Heart right ventricle (tissue), 16 donors: Measurements from ENCODE around the gene OCIAD1. TPM values are rescaled to one million over a fixed set of nuclear protein-coding genes. Genes with fewer than 3 reads are reported as not detected.
"Not testable (repeated sequence)": the region's sequence is repeated elsewhere in the genome, so short reads cannot be mapped to it uniquely, and the experiment has no call there.

Experiments used
- ATAC-seq, 8 donors: fragments of 200-7000 bp; cut with Tn5 transposase; one replicate each; pipeline ENCODE4 v1.9.1; 2020; ENCODE audit warnings: mild to moderate bottlenecking in 8 of 8, moderate library complexity in 8 of 8, moderate number of reproducible peaks in 1 of 8
- DNase-seq, 2 donors: peaks; one replicate each; pipeline ENCODE4 v3.0.0-alpha.2; 2020
- H3K27ac ChIP-seq, 10 donors: fragments of 200-600 bp; sonication (generic) in 2 of 10; one replicate each; pipeline versions ENCODE4 v1.5.0 to v1.8.0; 2020 to 2022; ENCODE audit warnings: mild to moderate bottlenecking in 3 of 10
- H3K27me3 ChIP-seq, 7 donors: fragments of 200-600 bp; one replicate each; pipeline ENCODE4 v1.8.0; 2021 to 2022; ENCODE audit warnings: mild to moderate bottlenecking in 2 of 7
- H3K36me3 ChIP-seq, 9 donors: fragments of 200-600 bp; sonication (generic) in 1 of 9; one replicate each; pipeline versions ENCODE4 v1.5.0 to v1.8.0; 2020 to 2022; ENCODE audit warnings: mild to moderate bottlenecking in 2 of 9
- H3K4me1 ChIP-seq, 9 donors: fragments of 200-600 bp; sonication (generic) in 1 of 9; one replicate each; pipeline versions ENCODE4 v1.5.0 to v1.8.0; 2020 to 2022; ENCODE audit warnings: mild to moderate bottlenecking in 4 of 9
- H3K4me3 ChIP-seq, 10 donors: fragments of 200-600 bp; sonication (generic) in 2 of 10; one replicate each; pipeline versions ENCODE4 v1.5.0 to v1.8.0; 2020 to 2022; ENCODE audit warnings: mild to moderate bottlenecking in 7 of 10, moderate library complexity in 2 of 10
- H3K9me3 ChIP-seq, 11 donors: fragments of 200-600 bp in 10 of 11; sonication (generic) in 2 of 11; one replicate each; pipeline versions ENCODE4 v1.5.0 to v1.8.0; 2013 to 2022; ENCODE audit warnings: mild to moderate bottlenecking in 2 of 11, control low read depth in 1 of 11, moderate library complexity in 1 of 11
- CTCF ChIP-seq, 9 donors: fragments of 200-600 bp; sonication (generic) in 2 of 9; IDR thresholded peaks; one replicate each; pipeline versions ENCODE4 v1.5.0 to v1.8.0; 2021 to 2022; ENCODE audit warnings: antibody characterized with exemption in 9 of 9, mild to moderate bottlenecking in 5 of 9, moderate library complexity in 1 of 9
- WGBS, 2 donors: extraction: QIAGEN DNeasy Blood & Tissue Kit; methylation state at CpG; one replicate each; pipeline ENCODE4 v1.1.7; 2013; ENCODE audit warnings: inconsistent platforms in 1 of 2; 5-methylcytosine and 5-hydroxymethylcytosine counted together
- intact Hi-C, 10 donors: fragments of 100-400 bp; cut with DNase I; formaldehyde crosslinking; loops; one replicate each; pipeline versions ENCODE4 v1.11.1 to v1.14.2; 2022
- polyA plus RNA-seq, 2 donors: library from polyadenylated mRNA; stranded (reverse); fragments of 200-250 nt; gene quantifications; one replicate each; pipeline ENCODE4 v1.2.3, GENCODE V29; 2013
- total RNA-seq, 10 donors: library from RNA; stranded (reverse); fragmentation: NEBNext Ultra II Directional in 3 of 10; extraction: Animal tissue kit (Norgen Biotek cat#: 25700) in 3 of 10; gene quantifications; one replicate each; pipeline versions ENCODE4 v1.2.1 to v1.2.4, GENCODE V29; 2021 to 2023
- donor health status: Arrhythmogenic right ventricular cardiomyopathy.
- donor health status: ischemic (EF 13 %, LVEDD 7.1; RV severe dilation, severe dysfunction).
- donor health status: healthy with polysubstance abuse.
- donor health status: DM: no; HTN: yes; CAD: no.
- donor health status: DM: no; HTN: no; CAD: no.
- donor health status: ischemic (EF 25% LVEDD 6.9; RV normal size, moderate dysfunction).
- donor health status: ischemic (EF 25% LVEDD 5.7; RV mildly dilated, moderate dysfunction).
- donor health status: healthy.
- donor health status: DM: yes; HTN: yes; CAD: no.
- donor health status: Ischemic cardiomyopathy.
- donor health status: ischemic (EF 35%, LVEDD 5.7; RV mildly dilated, moderate dysfunction).
- donor health status: nonischemic (EF 11% LVEDD 7.7; RV severe dilation, severe dysfunction).
- donor health status: DM: yes; HTN: yes; CAD: no.
- donor health status: PGD.
- donor health status: ischemic (EF 29% LVEDD 5.4; RV normal size, mild dysfunction).
- donor health status: nonischemic (EF 23%, LVEDD 6.1; RV moderate dilation, normal function).

OCIAD1 gene
- total and polyA plus RNA-seq, 12 donors, result 106 to 183 (median 156) TPM

GRCh38 chr4:48799157-48799556 lies 31.7 kb upstream of the OCIAD1 start:
- WGBS, 2 donors, result 38 to 46% methylated on average over 2 of the region's 2 CpGs
- intact Hi-C loops, result no loop called here
- H3K27me3 ChIP-seq, result no peaks in the 10 kb centered on the region
- no peak overlapping the region for H3K4me3 ChIP-seq
- H3K36me3 ChIP-seq, result no peaks in the 10 kb centered on the region
- no peaks in the 10 kb centered on the region for H3K9me3 ChIP-seq
- no peak for ATAC-seq
- TF ChIP-seq CTCF (IDR thresholded peaks at IDR 0.05), result no peak
- DNase-seq, result no peak
- no peak overlapping the region for H3K27ac ChIP-seq
- H3K4me1 ChIP-seq, result peaks cover 0 to 45% (median 16%) of the 10 kb centered on the region in 9 donors

DNA sequence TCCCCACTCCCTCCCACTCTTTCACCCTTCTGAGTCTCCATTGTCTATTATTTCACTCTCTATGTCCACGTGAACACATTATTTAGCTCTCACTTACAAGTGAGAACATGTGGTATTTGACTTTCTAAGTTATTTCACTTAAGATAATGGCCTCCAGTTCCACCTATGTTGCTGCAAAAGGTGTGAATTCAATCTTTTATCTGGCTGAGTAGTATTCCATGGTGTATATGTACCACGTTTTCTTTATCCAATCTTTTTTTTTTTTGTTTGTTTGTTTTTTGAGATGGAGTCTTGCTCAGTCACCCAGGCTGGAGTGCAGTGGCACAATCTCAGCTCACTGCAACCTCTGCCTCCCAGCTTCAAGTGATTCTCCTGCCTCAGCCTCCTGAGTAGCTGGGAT lies 30.7 kb upstream of the OCIAD1 start:
- H3K9me3 ChIP-seq, DNase-seq, H3K27me3 ChIP-seq, H3K27ac ChIP-seq, ATAC-seq, intact Hi-C loops, H3K4me3 ChIP-seq, H3K36me3 ChIP-seq: not testable (repeated sequence)
- peaks cover 0 to 55% (median 20%) of the 10 kb centered on the region in 9 donors for H3K4me1 ChIP-seq
- 88 to 91% methylated on average over 2 of the region's 2 CpGs for whole genome bisulfite sequencing, 2 donors

DNA sequence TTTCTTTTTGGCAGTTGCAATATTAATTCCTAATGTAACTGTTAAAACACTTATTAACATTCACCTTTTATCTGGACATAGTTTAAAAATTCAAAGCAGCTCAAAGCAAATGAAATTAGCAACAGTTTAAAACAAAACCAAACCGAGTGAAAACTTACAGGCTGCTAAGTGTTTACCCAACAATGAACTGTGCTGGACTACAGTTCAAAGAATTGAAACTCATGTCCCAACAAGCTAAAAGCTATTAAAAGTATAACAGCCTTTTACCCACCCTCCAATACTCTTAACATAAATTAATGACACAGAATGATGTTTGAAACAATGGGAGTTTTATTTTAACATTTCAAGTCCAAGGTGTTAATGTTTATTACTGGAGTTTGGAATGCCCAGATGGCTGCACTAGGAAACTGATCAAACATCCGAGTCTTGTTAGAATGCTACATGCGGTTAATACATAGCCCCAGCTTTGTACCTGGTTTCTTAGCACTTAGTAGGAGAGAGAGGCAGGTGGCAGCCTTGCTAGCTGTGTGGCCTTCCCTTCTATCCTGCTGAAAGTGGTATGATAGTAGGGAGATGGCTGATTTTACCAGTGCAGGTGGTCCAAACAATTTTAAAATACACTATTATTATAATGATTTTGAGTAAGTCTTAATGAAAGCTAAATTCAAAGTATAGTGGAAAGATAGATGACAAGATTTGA lies 29.7 kb upstream of the OCIAD1 start:
- WGBS, 2 donors, result 47 to 66% methylated on average over 3 of the region's 3 CpGs
- no peak for TF ChIP-seq CTCF (IDR thresholded peaks at IDR 0.05)
- H3K4me3 ChIP-seq, result no peak overlapping the region
- no peak for DNase-seq
- peak overlapping the region in 8 of 10 donors; percentile 38 to 87 (median 68) for H3K27ac ChIP-seq
- H3K4me1 ChIP-seq, result peaks cover 0 to 57% (median 20%) of the 10 kb centered on the region in 9 donors
- H3K36me3 ChIP-seq, result no peaks in the 10 kb centered on the region
- intact Hi-C loops, result no loop called here
- no peaks in the 10 kb centered on the region for H3K27me3 ChIP-seq
- H3K9me3 ChIP-seq, result no peaks in the 10 kb centered on the region
- ATAC-seq, result no peak

DNA sequence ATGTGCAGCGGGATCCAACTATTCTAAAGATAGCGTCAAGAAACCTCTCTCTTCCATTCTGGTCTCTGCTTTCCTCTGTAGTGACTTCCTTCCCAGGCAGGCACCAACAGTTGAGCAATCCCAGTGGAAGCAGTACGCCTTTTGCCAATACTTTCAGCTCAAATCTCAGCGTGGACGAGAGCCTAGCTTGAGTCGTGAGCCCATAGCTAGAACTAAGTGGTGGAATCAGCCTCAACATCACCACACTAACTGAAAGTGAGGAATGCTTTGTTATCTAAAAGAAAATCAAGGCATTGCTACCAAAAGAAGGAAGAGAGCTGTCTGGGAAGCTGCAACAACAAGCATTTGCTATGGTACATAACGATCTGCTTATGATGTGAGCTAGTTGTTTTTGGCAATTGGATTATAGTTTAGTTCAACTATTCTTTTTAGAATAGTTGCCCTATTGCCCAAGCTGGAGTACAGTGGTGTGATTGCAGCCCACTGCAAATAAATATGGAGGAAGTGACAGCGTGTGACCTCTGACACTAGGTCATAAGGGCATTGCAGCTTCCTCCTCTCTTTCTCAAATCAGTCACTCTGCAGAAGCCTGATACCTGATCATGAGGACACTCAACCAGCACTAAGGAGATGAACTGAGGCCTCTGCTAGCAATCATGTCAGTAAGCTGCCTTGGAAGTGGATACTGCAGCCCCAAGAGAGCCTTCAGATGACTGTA lies 26.1 kb upstream of the OCIAD1 start:
- intact Hi-C loops, result no loop called here
- Histone ChIP-seq H3K4me3 (no peak overlapping the region), H3K4me1 (peaks cover 0 to 46% (median 20%) of the 10 kb centered on the region in 9 donors), H3K27ac (peak overlapping the region in 6 of 10 donors; percentile 9 to 54 (median 34)), H3K36me3 (no peaks in the 10 kb centered on the region), H3K27me3 (no peaks in the 10 kb centered on the region), H3K9me3 (no peaks in the 10 kb centered on the region)
- WGBS, 2 donors, result 57 to 66% methylated on average over 8 of the region's 8 CpGs
- no peak for TF ChIP-seq CTCF (IDR thresholded peaks at IDR 0.05)
- peak in 1 of 8 donors; percentile 9 for ATAC-seq
- DNase-seq, result no peak

- H3K27ac ChIP-seq, result no peak overlapping the region
- no peak for DNase-seq
- H3K4me3 ChIP-seq, result no peak overlapping the region
- intact Hi-C loops, result no loop called here
- H3K4me1 ChIP-seq, result no peaks in the 10 kb centered on the region
- H3K36me3 ChIP-seq, result no peaks in the 10 kb centered on the region
- WGBS, 2 donors, result 75 to 79% methylated on average over 6 of the region's 6 CpGs
- TF ChIP-seq CTCF (IDR thresholded peaks at IDR 0.05), result no peak
- H3K9me3 ChIP-seq, result no peaks in the 10 kb centered on the region
- no peak for ATAC-seq
- H3K27me3 ChIP-seq, result peaks cover 0 to under 1% (median 0%) of the 10 kb centered on the region in 7 donors
These were observed 18.0 kb upstream of the OCIAD1 start for GRCh38 chr4:48812866-48813265.
